HL-60 (cell line): Measurements from ENCODE around the gene TMEM72.

Experiments used
- DNase-seq, 2 experiments: peaks; one replicate each; pipeline ENCODE4 v3.0.0-alpha.2; 2010 to 2020; ENCODE audit warnings: low read depth in 1 of 2, low spot score in 1 of 2
- H3K27ac ChIP-seq: fragments of 250-450 bp; sonication (Bioruptor Pico); replicated peaks from 2 replicates; pipeline ENCODE4 v1.5.1; 2020; ENCODE audit warnings: mild to moderate bottlenecking, moderate library complexity
- H3K27me3 ChIP-seq: fragments of 250-450 bp; sonication (Bioruptor Pico); 2 replicates; pipeline ENCODE4 v1.5.1; 2021; ENCODE audit warnings: mild to moderate bottlenecking, moderate library complexity; ENCODE audit not compliant: insufficient read depth, poor library complexity, severe bottlenecking
- H3K4me3 ChIP-seq: replicated peaks from 2 replicates; pipeline ENCODE4 v1.5.1; 2011; ENCODE audit warnings: mild to moderate bottlenecking, control low read depth, low read length; ENCODE audit not compliant: insufficient read depth
- CTCF ChIP-seq: IDR thresholded peaks from one replicate; pipeline ENCODE4 v1.5.1; 2011; ENCODE audit warnings: low read length, control low read depth, inconsistent platforms; ENCODE audit not compliant: insufficient read depth
- GABPA ChIP-seq: IDR thresholded peaks from 2 replicates; pipeline ENCODE4 v1.6.1; 2012; ENCODE audit warnings: low read depth
- POLR2AphosphoS5 ChIP-seq: IDR thresholded peaks from 2 replicates; pipeline ENCODE4 v1.6.1; 2012; ENCODE audit warnings: low read depth
- REST ChIP-seq: IDR thresholded peaks from 2 replicates; pipeline ENCODE4 v1.6.1; 2012; ENCODE audit warnings: low read depth; ENCODE audit not compliant: insufficient replicate concordance
- SPI1 ChIP-seq: IDR thresholded peaks from 2 replicates; pipeline ENCODE4 v1.6.1; 2012; ENCODE audit warnings: low read depth, mild to moderate bottlenecking, borderline replicate concordance

TMEM72 gene

GRCh38 chr10:44908936-44909630 is 2.1 kb upstream of the TMEM72 start:
- no peak for TF ChIP-seq CTCF
- TF ChIP-seq REST = no peak
- TF ChIP-seq POLR2AphosphoS5 = no peak
- no peak for DNase-seq
- no peak overlapping the region for H3K27ac ChIP-seq
- H3K27me3 ChIP-seq = no peaks in the 10 kb centered on the region
- H3K4me3 ChIP-seq = no peak overlapping the region

- DNase-seq = no peak
- Histone ChIP-seq H3K27me3 (no peaks in the 10 kb centered on the region), H3K4me3 (no peak overlapping the region), H3K27ac (no peak overlapping the region)
- no peak for TF ChIP-seq CTCF
- no peak for TF ChIP-seq GABPA
- TF ChIP-seq POLR2AphosphoS5 = no peak
- no peak for TF ChIP-seq REST
- TF ChIP-seq SPI1 = no peak
Observed at GRCh38 chr10:44909910-44910309, 1.2 kb upstream of the TMEM72 start.

- no peaks in the 10 kb centered on the region for H3K27me3 ChIP-seq
- no peak for TF ChIP-seq POLR2AphosphoS5
- no peak for TF ChIP-seq CTCF
- no peak for TF ChIP-seq SPI1
- no peak for TF ChIP-seq REST
- TF ChIP-seq GABPA = no peak
- H3K27ac ChIP-seq = no peak overlapping the region
- DNase-seq = no peak
- no peak overlapping the region for H3K4me3 ChIP-seq
Observed at GRCh38 chr10:44910602-44911001, 535 bp upstream of the TMEM72 start.
